Caco-2 (cell line): ENCODE results near the gene MINK1. TPM values are rescaled to one million over a fixed set of nuclear protein-coding genes. Genes with fewer than 3 reads are reported as not detected.

Source experiments
- BruUV-seq: library from RNA; stranded (reverse); fragments of 400-500 nt; replicated peaks from 2 replicates; lab custom pipeline; 2021; lab: Mats Ljungman, UMichigan
- CTCF ChIA-PET: fragments of 300-600 bp; sonication (Branson Sonifier 250); formaldehyde crosslinking; loops from one replicate; lab custom pipeline; 2022; ENCODE audit warnings: antibody characterized with exemption; lab: Charles Lee
- POLR2A ChIA-PET: fragments of 300-600 bp; sonication (Branson Sonifier 250); formaldehyde crosslinking; loops from one replicate; lab custom pipeline; 2022; ENCODE audit warnings: antibody characterized with exemption; lab: Charles Lee
- DNase-seq, 2 experiments: peaks; one replicate each; pipeline versions ENCODE4 v3.0.0 to v3.0.0-alpha.2; 2020 to 2022
- H3K27me3 ChIP-seq: replicated peaks from 2 replicates; pipeline ENCODE4 v1.6.0; 2011; ENCODE audit warnings: low read length; ENCODE audit not compliant: control insufficient read depth, insufficient read depth
- H3K36me3 ChIP-seq: 2 replicates; pipeline ENCODE4 v1.5.1; 2011; ENCODE audit warnings: low read length; ENCODE audit not compliant: control insufficient read depth, insufficient read depth
- H3K4me1 ChIP-seq: fragments of 250-450 bp; sonication (Bioruptor Pico); 2 replicates; pipeline ENCODE4 v1.5.1; 2020; ENCODE audit warnings: mild to moderate bottlenecking
- H3K4me3 ChIP-seq: 2 replicates; pipeline ENCODE4 v1.5.1; 2011; ENCODE audit warnings: low read depth, mild to moderate bottlenecking, control low read depth, low read length
- H3K9me3 ChIP-seq: fragments of 250-450 bp; sonication (Bioruptor Pico); 2 replicates; pipeline ENCODE4 v1.5.1; 2020; ENCODE audit warnings: mild to moderate bottlenecking, moderate library complexity
- H3K27ac Mint-ChIP-seq: one replicate; pipeline ENCODE4 v1.8.0; 2022; ENCODE audit warnings: mixed read lengths; ENCODE audit not compliant: unreplicated experiment
- H3K27me3 Mint-ChIP-seq: one replicate; pipeline ENCODE4 v1.8.0; 2022; ENCODE audit warnings: mixed read lengths; ENCODE audit not compliant: insufficient read depth, unreplicated experiment
- H3K36me3 Mint-ChIP-seq: one replicate; pipeline ENCODE4 v1.8.0; 2022; ENCODE audit warnings: mild to moderate bottlenecking, mixed read lengths; ENCODE audit not compliant: insufficient read depth, unreplicated experiment
- H3K4me1 Mint-ChIP-seq: one replicate; pipeline ENCODE4 v1.8.0; 2022; ENCODE audit warnings: low read depth, mixed read lengths; ENCODE audit not compliant: unreplicated experiment
- H3K4me3 Mint-ChIP-seq: one replicate; pipeline ENCODE4 v1.8.0; 2022; ENCODE audit warnings: mild to moderate bottlenecking, moderate library complexity, mixed read lengths; ENCODE audit not compliant: unreplicated experiment
- H3K9me3 Mint-ChIP-seq: one replicate; pipeline ENCODE4 v1.8.0; 2022; ENCODE audit warnings: mixed read lengths; ENCODE audit not compliant: unreplicated experiment
- CTCF ChIP-seq, 2 experiments: fragments of 200-600 bp in 1 of 2; IDR thresholded peaks; 1 replicate in 1 of 2; 2 replicates in 1 of 2; pipeline versions ENCODE4 v1.5.1 to v1.8.0; 2011 to 2022; ENCODE audit warnings: antibody characterized with exemption in 1 of 2, control low read depth in 1 of 2, inconsistent platforms in 1 of 2, low read depth in 1 of 2, low read length in 1 of 2, mild to moderate bottlenecking in 1 of 2, moderate library complexity in 1 of 2; ENCODE audit not compliant: insufficient read depth in 1 of 2, severe bottlenecking in 1 of 2, unreplicated experiment in 1 of 2
- intact Hi-C: fragments of 100-400 bp; cut with micrococcal nuclease; formaldehyde crosslinking; loops from one replicate; pipeline ENCODE4 v1.10.0; 2022; ENCODE audit not compliant: unreplicated experiment
- total RNA-seq: library from RNA; stranded (reverse); gene quantifications from 2 replicates; pipeline ENCODE4 v1.2.3, GENCODE V29; 2022

The MINK1 gene
- total RNA-seq, 1 experiment from 2014 or later: 47.7 TPM

DNA sequence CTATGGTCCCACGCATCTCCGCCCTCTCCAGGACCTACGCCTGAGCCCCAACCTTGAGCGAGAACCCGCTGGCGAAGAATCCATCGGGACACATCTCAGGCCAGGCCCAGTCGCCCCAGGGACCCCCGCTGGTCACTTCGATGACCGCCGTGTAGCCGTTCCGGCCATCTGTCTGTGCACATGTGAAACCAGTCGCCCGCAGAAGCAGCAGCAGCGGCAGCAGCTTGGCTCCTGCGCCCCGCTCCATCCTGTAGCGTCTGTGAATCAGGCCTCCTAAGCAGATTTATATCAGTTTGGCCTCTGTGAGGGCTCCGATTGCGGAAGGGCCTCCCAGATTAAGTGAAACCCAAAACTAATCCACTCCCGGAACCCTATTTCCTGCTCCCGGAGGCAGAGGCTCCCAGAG lies 47.0 kb upstream of the MINK1 start, which contains the start of gene VMO1:
Gene VMO1, minus strand, starts transcription at position 259 of the 406 bp plus-strand sequence. Its CDS starts 12 bp downstream, at position 247.
- Mint-ChIP-seq H3K36me3 (peaks cover 15% of the 10 kb centered on the region), H3K4me1 (peaks cover 6% of the 10 kb centered on the region), H3K4me3 (no peak within 1 kb of the TSS), H3K9me3 (no peaks in the 10 kb centered on the region), H3K27ac (peak within 1 kb of the TSS; percentile 86), H3K27me3 (no peaks in the 10 kb centered on the region)
- Histone ChIP-seq H3K9me3 (no peaks in the 10 kb centered on the region), H3K27me3 (no peaks in the 10 kb centered on the region), H3K4me3 (no peak within 1 kb of the TSS), H3K36me3 (no peaks in the 10 kb centered on the region), H3K4me1 (peaks cover 10% of the 10 kb centered on the region)
- TF ChIP-seq CTCF (IDR thresholded peaks at IDR 0.05; ENCODE audit: insufficient read depth in 1 of 2, low read depth in 1 of 2, low read length in 1 of 2, severe bottlenecking in 1 of 2, unreplicated experiment in 1 of 2): no peak
- no peak for DNase-seq
- BruUV-seq: no TSS peak
- intact Hi-C loops: no loop called here
- POLR2A ChIA-PET: interaction anchor here (0.6 kb wide), 1 partner anchor 48 kb away, joined by 3 read pairs; no protein-coding TSS in a partner anchor
- CTCF ChIA-PET: interaction anchor here (0.6 kb wide), 1 partner anchor 14 kb away, joined by 7 read pairs; no protein-coding TSS in a partner anchor

DNA sequence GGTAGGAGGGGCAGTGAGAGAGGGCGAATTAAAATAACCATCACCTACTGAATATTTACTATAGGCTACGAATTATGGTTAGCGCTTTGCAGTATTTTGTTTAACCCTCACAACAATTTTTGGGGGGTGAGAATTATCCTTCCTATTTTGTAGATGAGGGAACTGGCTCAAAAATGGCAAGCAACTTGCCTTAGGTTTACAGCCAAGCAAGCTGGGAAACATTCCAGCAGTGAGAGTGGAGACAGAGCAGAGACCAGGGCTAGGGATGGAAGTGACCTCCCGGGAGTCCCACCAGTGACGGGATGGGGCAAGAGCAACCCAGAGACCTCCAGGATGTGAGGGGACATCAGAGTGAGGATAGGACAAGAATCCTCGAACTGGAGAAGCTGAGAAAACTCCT lies 46.6 kb upstream of the MINK1 start:
- Histone ChIP-seq H3K36me3 (no peaks in the 10 kb centered on the region), H3K9me3 (no peaks in the 10 kb centered on the region), H3K27me3 (no peaks in the 10 kb centered on the region), H3K4me1 (peaks cover 10% of the 10 kb centered on the region), H3K4me3 (no peak overlapping the region)
- ChIA-PET POLR2A (interaction anchor here (0.6 kb wide), 1 partner anchor 49 kb away, joined by 3 read pairs; no protein-coding TSS in a partner anchor), CTCF (interaction anchor here (0.6 kb wide), 1 partner anchor 13 kb away, joined by 7 read pairs; no protein-coding TSS in a partner anchor)
- Mint-ChIP-seq H3K27me3 (no peaks in the 10 kb centered on the region), H3K9me3 (no peaks in the 10 kb centered on the region), H3K36me3 (peaks cover 15% of the 10 kb centered on the region), H3K4me1 (peaks cover 6% of the 10 kb centered on the region), H3K4me3 (no peak overlapping the region), H3K27ac (peak overlapping the region; percentile 55)
- no peak for DNase-seq
- intact Hi-C loops: no loop called here
- BruUV-seq: no TSS peak
- no peak for TF ChIP-seq CTCF (IDR thresholded peaks at IDR 0.05; ENCODE audit: insufficient read depth in 1 of 2, low read depth in 1 of 2, low read length in 1 of 2, severe bottlenecking in 1 of 2, unreplicated experiment in 1 of 2)

- Mint-ChIP-seq H3K27me3 (no peaks in the 10 kb centered on the region), H3K27ac (peak overlapping the region; percentile 86), H3K4me3 (peak overlapping the region; percentile 90), H3K36me3 (peaks cover 15% of the 10 kb centered on the region), H3K4me1 (peaks cover 6% of the 10 kb centered on the region), H3K9me3 (no peaks in the 10 kb centered on the region)
- Histone ChIP-seq H3K9me3 (no peaks in the 10 kb centered on the region), H3K4me3 (peak overlapping the region; percentile 21), H3K36me3 (no peaks in the 10 kb centered on the region), H3K4me1 (peaks cover 10% of the 10 kb centered on the region), H3K27me3 (no peaks in the 10 kb centered on the region)
- TF ChIP-seq CTCF (IDR thresholded peaks at IDR 0.05; ENCODE audit: insufficient read depth in 1 of 2, low read depth in 1 of 2, low read length in 1 of 2, severe bottlenecking in 1 of 2, unreplicated experiment in 1 of 2): no peak
- TSS peak; percentile 62 for BruUV-seq
- DNase-seq: no peak
- ChIA-PET CTCF (interaction anchor here (1.4 to 4.0 kb wide), 3 partner anchors 17 to 56 kb away, joined by 4 to 31 read pairs (median 13); partner anchors contain the start of genes MED11 and TM4SF5), POLR2A (interaction anchor here (1.3 to 1.4 kb wide), 2 partner anchors 17 to 78 kb away, joined by 3 read pairs; partner anchors contain the start of genes ARRB2 and TM4SF5)
- intact Hi-C loops: loop anchor here (1.0 kb wide), 1 partner anchor 10 kb away; no protein-coding TSS in a partner anchor
These were observed 44.9 kb upstream of the MINK1 start for GRCh38 chr17:4788159-4788806.
